HEK293T (cell line): ENCODE data around the gene SH3GL2.

ENCODE experiments used
- CTCF ChIA-PET: fragments of 350-600 bp; formaldehyde crosslinking; extraction: SDS; loops from one replicate; lab custom pipeline; 2021; ENCODE audit warnings: antibody characterized with exemption, inconsistent platforms; lab: Yijun Ruan, JAX
- POLR2A ChIA-PET: fragments of 350-600 bp; formaldehyde crosslinking; extraction: SDS; loops from one replicate; lab custom pipeline; 2020; ENCODE audit warnings: antibody characterized with exemption, inconsistent platforms; lab: Yijun Ruan, JAX
- DNase-seq: peaks from one replicate; pipeline ENCODE4 v3.0.0; 2012; ENCODE audit warnings: mixed read lengths; ENCODE audit errors: extremely low spot score
- ARNT ChIP-seq: fragments of 450-650 bp; IDR thresholded peaks from 2 replicates; pipeline ENCODE4 v1.6.1; 2017; ENCODE audit warnings: mild to moderate bottlenecking
- BHLHE40 ChIP-seq: fragments of 450-650 bp; IDR thresholded peaks from 2 replicates; pipeline ENCODE4 v1.6.1; 2016; ENCODE audit warnings: mild to moderate bottlenecking, moderate library complexity, borderline replicate concordance
- CTBP1 ChIP-seq: fragments of 450-650 bp; IDR thresholded peaks from 2 replicates; pipeline ENCODE4 v1.6.1; 2016; ENCODE audit warnings: borderline replicate concordance
- ELF4 ChIP-seq: fragments of 450-650 bp; IDR thresholded peaks from 2 replicates; pipeline ENCODE4 v1.6.1; 2017; ENCODE audit warnings: antibody characterized with exemption
- FOXA1 ChIP-seq: fragments of 450-650 bp; IDR thresholded peaks from 2 replicates; pipeline ENCODE4 v1.6.1; 2016; ENCODE audit warnings: mild to moderate bottlenecking
- FOXK2 ChIP-seq: fragments of 450-650 bp; IDR thresholded peaks from 2 replicates; pipeline ENCODE4 v1.6.1; 2016; ENCODE audit warnings: mild to moderate bottlenecking
- FOXM1 ChIP-seq: fragments of 450-650 bp; IDR thresholded peaks from 2 replicates; pipeline ENCODE4 v1.6.1; 2017; ENCODE audit warnings: mild to moderate bottlenecking, borderline replicate concordance
- HDGF ChIP-seq: fragments of 450-650 bp; IDR thresholded peaks from 2 replicates; pipeline ENCODE4 v1.6.1; 2017; ENCODE audit warnings: antibody characterized with exemption, borderline replicate concordance
- L3MBTL2 ChIP-seq: fragments of 450-650 bp; conservative IDR thresholded peaks from 2 replicates; pipeline ENCODE4 v1.6.1; 2016; ENCODE audit warnings: mild to moderate bottlenecking
- LEF1 ChIP-seq: fragments of 450-650 bp; IDR thresholded peaks from 2 replicates; pipeline ENCODE4 v1.6.1; 2017; ENCODE audit warnings: mild to moderate bottlenecking, borderline replicate concordance
- NFRKB ChIP-seq: fragments of 450-650 bp; IDR thresholded peaks from 2 replicates; pipeline ENCODE4 v1.6.1; 2016; ENCODE audit warnings: mild to moderate bottlenecking, moderate library complexity
- PKNOX1 ChIP-seq: fragments of 450-650 bp; IDR thresholded peaks from 2 replicates; pipeline ENCODE4 v1.6.1; 2016
- SP1 ChIP-seq: fragments of 450-650 bp; IDR thresholded peaks from 2 replicates; pipeline ENCODE4 v1.6.1; 2017
- SUZ12 ChIP-seq: fragments of 450-650 bp; IDR thresholded peaks from 2 replicates; pipeline ENCODE4 v1.6.1; 2016; ENCODE audit warnings: mild to moderate bottlenecking
- TARDBP ChIP-seq: fragments of 450-650 bp; IDR thresholded peaks from 2 replicates; pipeline ENCODE4 v1.6.1; 2016
- ZNF384 ChIP-seq: fragments of 450-650 bp; IDR thresholded peaks from 2 replicates; pipeline ENCODE4 v1.6.1; 2016

SH3GL2 gene

GRCh38 chr9:17589771-17590170 lies 10.9 kb downstream of the SH3GL2 start:
- no peak for TF ChIP-seq ARNT
- TF ChIP-seq L3MBTL2, result no peak
- no peak for TF ChIP-seq ZNF384
- DNase-seq, result no peak
- POLR2A ChIA-PET, result no interaction called here
- CTCF ChIA-PET, result no interaction called here

GRCh38 chr9:17594961-17595360 lies 16.1 kb downstream of the SH3GL2 start:
- ChIA-PET CTCF (interaction anchor here (0.6 kb wide), 1 partner anchor 31 kb away, joined by 3 read pairs; no protein-coding TSS in a partner anchor), POLR2A (no interaction called here)
- no peak for TF ChIP-seq ARNT
- DNase-seq, result no peak

GRCh38 chr9:17597977-17598376 lies 19.1 kb downstream of the SH3GL2 start:
- TF ChIP-seq L3MBTL2, result no peak
- no peak for TF ChIP-seq PKNOX1
- TF ChIP-seq ARNT, result no peak
- TF ChIP-seq ELF4, result no peak
- TF ChIP-seq FOXM1, result no peak
- TF ChIP-seq FOXK2, result no peak
- TF ChIP-seq LEF1, result no peak
- no peak for TF ChIP-seq SP1
- no peak for TF ChIP-seq CTBP1
- TF ChIP-seq NFRKB, result no peak
- TF ChIP-seq SUZ12, result no peak
- TF ChIP-seq TARDBP, result no peak
- ChIA-PET CTCF (no interaction called here), POLR2A (no interaction called here)
- DNase-seq, result no peak

GRCh38 chr9:17600962-17601593 lies 22.2 kb downstream of the SH3GL2 start:
- ChIA-PET POLR2A (no interaction called here), CTCF (interaction anchor here (0.7 kb wide), 1 partner anchor 16 kb away, joined by 3 read pairs; no protein-coding TSS in a partner anchor)
- DNase-seq, result no peak
- TF ChIP-seq TARDBP (no peak), FOXA1 (no peak), CTBP1 (no peak), NFRKB (no peak), SUZ12 (no peak), ELF4 (no peak), HDGF (no peak), FOXM1 (no peak), PKNOX1 (no peak), FOXK2 (no peak), SP1 (no peak), BHLHE40 (no peak), ZNF384 (no peak), L3MBTL2 (no peak; the same call in 1 of the 2 replicates), LEF1 (no peak), ARNT (no peak)

GRCh38 chr9:17604556-17604955 lies 25.7 kb downstream of the SH3GL2 start:
- TF ChIP-seq PKNOX1 (no peak), SUZ12 (no peak), L3MBTL2 (no peak), FOXA1 (no peak), BHLHE40 (no peak), LEF1 (no peak), HDGF (no peak)
- ChIA-PET POLR2A (interaction anchor here (0.6 kb wide), 1 partner anchor 141 kb away, joined by 3 read pairs; no protein-coding TSS in a partner anchor), CTCF (no interaction called here)
- DNase-seq, result no peak

- CTCF ChIA-PET, result no interaction called here
- no peak for DNase-seq
- POLR2A ChIA-PET, result no interaction called here
- TF ChIP-seq BHLHE40 (no peak), SP1 (no peak), PKNOX1 (no peak), FOXK2 (no peak), TARDBP (no peak), ZNF384 (no peak), HDGF (no peak)
Observed at GRCh38 chr9:17609312-17610005, 30.6 kb downstream of the SH3GL2 start.
